SH-SY5Y (cell line): Measurements from ENCODE around the gene TLR9.

Experiments used
- GATA2 ChIP-seq: IDR thresholded peaks from 2 replicates; pipeline ENCODE4 v1.6.1; 2011; ENCODE audit warnings: mild to moderate bottlenecking, low read depth, low read length
- GATA3 ChIP-seq: IDR thresholded peaks from 2 replicates; pipeline ENCODE4 v1.6.1; 2011; ENCODE audit warnings: low read depth, mild to moderate bottlenecking, low read length, moderate library complexity

- no peak for TF ChIP-seq GATA2
- TF ChIP-seq GATA3: no peak
Measured at GRCh38 chr3:52232279-52233107, 7.0 kb upstream of the TLR9 start.
